K562 (cell line): ENCODE data around the gene ADAMTS14. TPM values are rescaled to one million over a fixed set of nuclear protein-coding genes. Genes with fewer than 3 reads are reported as not detected.

Source experiments
- ELF2 ChIP-seq: fragments of 250-450 bp; sonication (Bioruptor Pico); IDR thresholded peaks from 2 replicates; pipeline ENCODE4 v1.5.0; 2021; ENCODE audit warnings: mild to moderate bottlenecking
- ETS1 ChIP-seq: conservative IDR thresholded peaks from 2 replicates; pipeline ENCODE4 v1.6.1; 2011; ENCODE audit warnings: low read depth, mild to moderate bottlenecking, low read length; ENCODE audit not compliant: control insufficient read depth
- LARP7 ChIP-seq: fragments of 450-650 bp; IDR thresholded peaks from 2 replicates; pipeline ENCODE4 v1.6.1; 2016
- MTA3 ChIP-seq: fragments of 450-650 bp; formaldehyde crosslinking; IDR thresholded peaks from 2 replicates; pipeline ENCODE4 v1.6.1; 2017; ENCODE audit warnings: mild to moderate bottlenecking, borderline replicate concordance
- NFYB ChIP-seq: IDR thresholded peaks from 2 replicates; pipeline ENCODE4 v1.6.1; 2011; ENCODE audit warnings: mild to moderate bottlenecking, moderate library complexity; ENCODE audit not compliant: insufficient read length; ENCODE audit errors: extremely low read depth
- NR3C1 ChIP-seq: sonication (generic); formaldehyde crosslinking; IDR thresholded peaks from 2 replicates; pipeline ENCODE4 v1.8.1; 2022; ENCODE audit warnings: missing genetic modification reagents
- POLR2G ChIP-seq: fragments of 200-400 bp; formaldehyde crosslinking; IDR thresholded peaks from 2 replicates; pipeline ENCODE4 v1.6.1; 2017; ENCODE audit warnings: low read depth, mild to moderate bottlenecking, antibody characterized with exemption, low read length, moderate library complexity
- RB1 ChIP-seq: fragments of 450-650 bp; IDR thresholded peaks from 2 replicates; pipeline ENCODE4 v1.6.1; 2017; ENCODE audit warnings: low read depth, mild to moderate bottlenecking
- RBFOX2 ChIP-seq: fragments of 200-400 bp; formaldehyde crosslinking; IDR thresholded peaks from 2 replicates; pipeline ENCODE4 v1.6.1; 2017; ENCODE audit warnings: low read depth, mild to moderate bottlenecking, low read length, moderate library complexity
- ZBTB17 ChIP-seq: fragments of 450-650 bp; formaldehyde crosslinking; IDR thresholded peaks from 2 replicates; pipeline ENCODE4 v1.4.0; 2020; ENCODE audit warnings: mild to moderate bottlenecking
- ZFX ChIP-seq: sonication (generic); formaldehyde crosslinking; IDR thresholded peaks from 2 replicates; pipeline ENCODE4 v1.8.0; 2022; ENCODE audit warnings: mild to moderate bottlenecking, missing genetic modification reagents, moderate library complexity
- ZNF507 ChIP-seq: conservative IDR thresholded peaks from 2 replicates; pipeline ENCODE4 v1.6.1; 2017; ENCODE audit warnings: missing genetic modification characterization, missing compliant biosample characterization
- polyA plus RNA-seq, 8 experiments: library from polyadenylated mRNA; depleted of rRNA in 4 of 8; stranded (reverse) in 5 of 8; unstranded in 3 of 8; fragments of >200 nt; fragmentation: Nextera tagmentation in 2 of 8; fragmentation: Illumina TruSeq in 1 of 8; extraction: Ambion mirVana in 2 of 8; extraction: Trizol in 1 of 8; gene quantifications; 2 replicates each; pipeline versions ENCODE4 v1.2.1 to v1.2.3, GENCODE V29; 2011 to 2014; ENCODE audit warnings: inconsistent platforms in 1 of 8, missing spikeins in 1 of 8
- total RNA-seq, 7 experiments: library from RNA; depleted of rRNA in 6 of 7; stranded (reverse); fragments of >200 nt in 6 of 7; fragmentation: Illumina TruSeq in 2 of 7; extraction: Trizol in 2 of 7; gene quantifications; 2 replicates each; pipeline versions ENCODE4 v1.2.1 to v1.2.3, GENCODE V29; 2011 to 2021; ENCODE audit warnings: low replicate concordance in 1 of 7
- TF ChIP-seq, protein P1 (sequence below), 2 experiments: fragments of 450-650 bp in 1 of 2; sonication (generic) in 1 of 2; formaldehyde crosslinking in 1 of 2; IDR thresholded peaks; 2 replicates each; pipeline versions ENCODE4 v1.7.1 to v1.9.0; 2016 to 2022; ENCODE audit warnings: inconsistent platforms in 1 of 2, mild to moderate bottlenecking in 1 of 2, missing genetic modification reagents in 1 of 2
- TF ChIP-seq, protein P2 (sequence below): fragments of 450-650 bp; formaldehyde crosslinking; conservative IDR thresholded peaks from 2 replicates; pipeline ENCODE4 v1.4.0; 2022; ENCODE audit warnings: mild to moderate bottlenecking, missing genetic modification characterization

Gene ADAMTS14
- total and polyA plus RNA-seq, 9 of the 15 experiments (the other 6 are each of a cell fraction or from before 2014, with no cell fraction given), result 0.04 to 37.4 (median 15.9) TPM

GRCh38 chr10:70672165-70673042 is at the start of gene ADAMTS14 (continued):
- TF ChIP-seq, protein P1, sequence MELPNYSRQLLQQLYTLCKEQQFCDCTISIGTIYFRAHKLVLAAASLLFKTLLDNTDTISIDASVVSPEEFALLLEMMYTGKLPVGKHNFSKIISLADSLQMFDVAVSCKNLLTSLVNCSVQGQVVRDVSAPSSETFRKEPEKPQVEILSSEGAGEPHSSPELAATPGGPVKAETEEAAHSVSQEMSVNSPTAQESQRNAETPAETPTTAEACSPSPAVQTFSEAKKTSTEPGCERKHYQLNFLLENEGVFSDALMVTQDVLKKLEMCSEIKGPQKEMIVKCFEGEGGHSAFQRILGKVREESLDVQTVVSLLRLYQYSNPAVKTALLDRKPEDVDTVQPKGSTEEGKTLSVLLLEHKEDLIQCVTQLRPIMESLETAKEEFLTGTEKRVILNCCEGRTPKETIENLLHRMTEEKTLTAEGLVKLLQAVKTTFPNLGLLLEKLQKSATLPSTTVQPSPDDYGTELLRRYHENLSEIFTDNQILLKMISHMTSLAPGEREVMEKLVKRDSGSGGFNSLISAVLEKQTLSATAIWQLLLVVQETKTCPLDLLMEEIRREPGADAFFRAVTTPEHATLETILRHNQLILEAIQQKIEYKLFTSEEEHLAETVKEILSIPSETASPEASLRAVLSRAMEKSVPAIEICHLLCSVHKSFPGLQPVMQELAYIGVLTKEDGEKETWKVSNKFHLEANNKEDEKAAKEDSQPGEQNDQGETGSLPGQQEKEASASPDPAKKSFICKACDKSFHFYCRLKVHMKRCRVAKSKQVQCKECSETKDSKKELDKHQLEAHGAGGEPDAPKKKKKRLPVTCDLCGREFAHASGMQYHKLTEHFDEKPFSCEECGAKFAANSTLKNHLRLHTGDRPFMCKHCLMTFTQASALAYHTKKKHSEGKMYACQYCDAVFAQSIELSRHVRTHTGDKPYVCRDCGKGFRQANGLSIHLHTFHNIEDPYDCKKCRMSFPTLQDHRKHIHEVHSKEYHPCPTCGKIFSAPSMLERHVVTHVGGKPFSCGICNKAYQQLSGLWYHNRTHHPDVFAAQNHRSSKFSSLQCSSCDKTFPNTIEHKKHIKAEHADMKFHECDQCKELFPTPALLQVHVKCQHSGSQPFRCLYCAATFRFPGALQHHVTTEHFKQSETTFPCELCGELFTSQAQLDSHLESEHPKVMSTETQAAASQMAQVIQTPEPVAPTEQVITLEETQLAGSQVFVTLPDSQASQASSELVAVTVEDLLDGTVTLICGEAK (IDR thresholded peaks at IDR 0.05), result 0 out of 2 replicates have a peak, but pooled peaks have one; percentile 17
- TF ChIP-seq, protein P1 (CRISPR knock-in tag; IDR thresholded peaks at IDR 0.05), result no peak
- TF ChIP-seq RBFOX2, result peak; percentile 81
- TF ChIP-seq POLR2G, result peak; percentile 83
- TF ChIP-seq RB1, result peak; percentile 81; the same call in 1 of the 2 replicates
- TF ChIP-seq ETS1, result peak; percentile 17; the same call in 1 of the 2 replicates
- peak; percentile 48; the same call in 1 of the 2 replicates for TF ChIP-seq ZFX
- TF ChIP-seq ELF2 (CRISPR knock-in tag), result no peak; the same call in 1 of the 2 replicates
- no peak for TF ChIP-seq NR3C1 (CRISPR knock-in tag)
- TF ChIP-seq LARP7, result no peak
- peak; percentile 54; the same call in 1 of the 2 replicates for TF ChIP-seq MTA3
- TF ChIP-seq ZNF507 (tag), result 0 out of 2 replicates have a peak, but pooled peaks have one; percentile 20
- TF ChIP-seq ZBTB17 (CRISPR knock-in tag), result peak; percentile 42; the same call in 1 of the 2 replicates
- TF ChIP-seq, protein P2, sequence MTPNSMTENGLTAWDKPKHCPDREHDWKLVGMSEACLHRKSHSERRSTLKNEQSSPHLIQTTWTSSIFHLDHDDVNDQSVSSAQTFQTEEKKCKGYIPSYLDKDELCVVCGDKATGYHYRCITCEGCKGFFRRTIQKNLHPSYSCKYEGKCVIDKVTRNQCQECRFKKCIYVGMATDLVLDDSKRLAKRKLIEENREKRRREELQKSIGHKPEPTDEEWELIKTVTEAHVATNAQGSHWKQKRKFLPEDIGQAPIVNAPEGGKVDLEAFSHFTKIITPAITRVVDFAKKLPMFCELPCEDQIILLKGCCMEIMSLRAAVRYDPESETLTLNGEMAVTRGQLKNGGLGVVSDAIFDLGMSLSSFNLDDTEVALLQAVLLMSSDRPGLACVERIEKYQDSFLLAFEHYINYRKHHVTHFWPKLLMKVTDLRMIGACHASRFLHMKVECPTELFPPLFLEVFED, result no peak
- TF ChIP-seq NFYB, result no peak
